Gastrocnemius medialis (tissue), 4 donors: Measurements from ENCODE around the gene MARCHF3. TPM values are rescaled to one million over a fixed set of nuclear protein-coding genes. Genes with fewer than 3 reads are reported as not detected.
A peak's percentile ranks its signal among the peaks of the same experiment; 100 is the strongest.

Experiments used
- ATAC-seq, 2 donors: fragments of 150-250 bp; one replicate each; pipeline ENCODE4 v1.9.1; 2016
- DNase-seq, 2 donors: peaks; one replicate each; pipeline ENCODE4 v3.0.0-alpha.2; 2019
- H3K27ac ChIP-seq, 4 donors: fragments of 200-600 bp; sonication (generic); 1 replicate in 1 of 4; 2 replicates in 3 of 4; pipeline ENCODE4 v1.5.1; 2016 to 2018; ENCODE audit warnings: mild to moderate bottlenecking in 2 of 4, moderate library complexity in 1 of 4
- H3K27me3 ChIP-seq, 3 donors: fragments of 200-600 bp; sonication (generic) in 2 of 3; 1 replicate in 1 of 3; 2 replicates in 2 of 3; pipeline versions ENCODE4 v1.5.1 to v1.6.0; 2016 to 2019; ENCODE audit warnings: mild to moderate bottlenecking in 1 of 3, moderate library complexity in 1 of 3
- H3K36me3 ChIP-seq, 2 donors: fragments of 200-600 bp; sonication (generic) in 1 of 2; one replicate each; pipeline ENCODE4 v1.5.1; 2017 to 2018
- H3K4me1 ChIP-seq, 2 donors: fragments of 200-600 bp; sonication (generic) in 1 of 2; one replicate each; pipeline ENCODE4 v1.5.1; 2016 to 2017; ENCODE audit warnings: mild to moderate bottlenecking in 2 of 2
- H3K4me3 ChIP-seq, 4 donors: fragments of 200-600 bp; sonication (generic) in 3 of 4; 1 replicate in 1 of 4; 2 replicates in 3 of 4; pipeline ENCODE4 v1.5.1; 2016 to 2019; ENCODE audit warnings: mild to moderate bottlenecking in 2 of 4
- H3K9me3 ChIP-seq, 3 donors: fragments of 200-600 bp; sonication (generic) in 2 of 3; 1 replicate in 1 of 3; 2 replicates in 2 of 3; pipeline ENCODE4 v1.5.1; 2016 to 2019
- CTCF ChIP-seq, 5 experiments: fragments of 450-650 bp in 3 of 5; fragments of 200-600 bp in 2 of 5; sonication (generic) in 2 of 5; IDR thresholded peaks in 4 of 5; conservative IDR thresholded peaks in 1 of 5; 1 replicate in 4 of 5; 2 replicates in 1 of 5; pipeline ENCODE4 v1.5.1; 2016 to 2019; ENCODE audit warnings: antibody characterized with exemption in 5 of 5, mild to moderate bottlenecking in 3 of 5, moderate library complexity in 3 of 5
- POLR2A ChIP-seq, 2 donors: fragments of 450-650 bp; IDR thresholded peaks; one replicate each; pipeline ENCODE4 v1.6.1; 2017; ENCODE audit warnings: antibody characterized with exemption in 2 of 2, mild to moderate bottlenecking in 2 of 2, moderate library complexity in 2 of 2
- in situ Hi-C, 4 donors: fragments of 200-750 bp; cut with MboI; loops; one replicate each; pipeline versions ENCODE4 v1.15.0 to v1.8.0; 2017; ENCODE audit warnings: low sequenced_read_pairs in 4 of 4
- intact Hi-C: fragments of 100-400 bp; cut with DNase I; formaldehyde crosslinking; loops from one replicate; pipeline ENCODE4 v1.15.1; 2023; ENCODE audit warnings: low total_unique reads
- total RNA-seq, 4 donors: library from RNA; depleted of rRNA; stranded (reverse); fragments of >200 nt; gene quantifications; one replicate each; pipeline versions ENCODE4 v1.1.0 to v1.2.3, GENCODE V29; 2016

MARCHF3 gene
- total RNA-seq, 4 donors from 2014 or later = 2.4 to 6.2 (median 3.6) TPM

DNA sequence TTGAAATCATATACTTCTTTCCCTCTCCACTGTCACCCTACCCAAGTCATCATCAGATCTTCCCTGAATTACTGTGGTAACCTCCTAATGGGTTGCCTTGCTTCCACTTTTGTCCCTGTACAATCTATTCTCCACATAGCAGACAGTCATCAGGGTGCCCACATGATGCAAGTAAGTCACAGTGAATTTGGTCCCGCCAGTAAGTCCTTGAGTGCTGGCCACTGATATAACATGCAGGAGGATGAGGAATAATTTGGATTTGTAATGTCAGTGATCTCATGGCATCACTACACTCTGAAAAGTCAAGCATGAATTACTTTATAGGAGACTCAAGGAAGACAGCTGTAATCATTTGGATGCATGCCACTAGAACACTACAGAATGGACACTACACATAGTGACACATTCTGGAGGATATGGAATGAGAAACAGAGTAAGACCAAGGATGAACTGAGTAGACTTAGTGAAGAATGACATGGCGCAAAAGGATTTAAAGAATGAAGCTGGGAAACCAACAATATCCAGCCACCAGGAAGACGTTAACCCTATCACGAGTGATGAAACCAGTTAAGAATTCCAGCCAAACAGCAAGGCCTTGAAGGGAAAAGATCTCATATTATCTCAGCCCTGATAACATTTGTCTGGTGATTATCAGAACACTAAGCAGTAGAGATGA, 28.6 kb downstream of the MARCHF3 start:
- TF ChIP-seq POLR2A (IDR thresholded peaks at IDR 0.05) (no peak), CTCF (IDR thresholded peaks at IDR 0.05 in 4 of 5, conservative IDR thresholded peaks at IDR 0.05 in 1 of 5) (no peak)
- intact Hi-C loops = no loop called here
- DNase-seq = no peak
- no peak for ATAC-seq
- Histone ChIP-seq H3K4me1 (peaks cover 21 to 36% of the 10 kb centered on the region in 2 donors), H3K36me3 (no peaks in the 10 kb centered on the region), H3K4me3 (no peak overlapping the region), H3K27ac (peak overlapping the region in 1 of 4 donors; percentile 17), H3K9me3 (no peaks in the 10 kb centered on the region), H3K27me3 (no peaks in the 10 kb centered on the region)
- in situ Hi-C loops = no loop called here

GRCh38 chr5:126998895-126999570, 31.3 kb downstream of the MARCHF3 start:
- TF ChIP-seq POLR2A (IDR thresholded peaks at IDR 0.05) = no peak
- no peak for TF ChIP-seq CTCF (IDR thresholded peaks at IDR 0.05 in 4 of 5, conservative IDR thresholded peaks at IDR 0.05 in 1 of 5)
- peaks cover 23 to 33% of the 10 kb centered on the region in 2 donors for H3K4me1 ChIP-seq
- H3K36me3 ChIP-seq = no peaks in the 10 kb centered on the region
- DNase-seq = no peak
- no peak overlapping the region for H3K4me3 ChIP-seq
- ATAC-seq = no peak
- H3K9me3 ChIP-seq = no peaks in the 10 kb centered on the region
- H3K27me3 ChIP-seq = no peaks in the 10 kb centered on the region
- in situ Hi-C loops = no loop called here
- intact Hi-C loops = no loop called here
- H3K27ac ChIP-seq = peak overlapping the region; percentile 57 to 79 (median 73)

DNA sequence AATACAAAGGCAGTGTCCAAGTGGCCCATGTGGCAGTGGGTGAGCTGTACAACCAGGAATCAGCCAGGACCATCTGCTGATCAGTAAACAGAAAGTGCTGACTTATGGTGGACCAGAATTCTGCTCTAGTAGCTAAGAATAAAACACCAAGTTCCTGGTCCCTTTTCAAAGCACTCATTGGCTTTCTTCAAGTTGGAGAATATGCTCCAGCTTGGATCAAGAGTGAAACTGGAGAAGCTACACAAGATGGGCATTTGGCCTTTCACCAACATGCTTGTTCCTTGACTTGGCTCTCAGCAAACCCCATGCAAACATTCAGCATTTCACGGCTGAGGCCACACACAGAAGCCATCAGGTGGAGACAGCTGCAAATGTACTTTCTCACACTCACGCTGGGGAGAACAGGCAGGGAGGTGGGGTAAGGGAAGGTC, 32.1 kb downstream of the MARCHF3 start:
- in situ Hi-C loops (no loop called here), intact Hi-C loops (no loop called here)
- no peak for TF ChIP-seq CTCF (IDR thresholded peaks at IDR 0.05 in 4 of 5, conservative IDR thresholded peaks at IDR 0.05 in 1 of 5)
- TF ChIP-seq POLR2A (IDR thresholded peaks at IDR 0.05) = no peak
- Histone ChIP-seq H3K27ac (peak overlapping the region; percentile 57 to 79 (median 73)), H3K4me3 (peak overlapping the region in 2 of 4 donors; percentile 17 to 23), H3K36me3 (no peaks in the 10 kb centered on the region), H3K9me3 (no peaks in the 10 kb centered on the region), H3K4me1 (peaks cover 20 to 33% of the 10 kb centered on the region in 2 donors), H3K27me3 (no peaks in the 10 kb centered on the region)
- peak; percentile 88 to 91 for ATAC-seq
- DNase-seq = peak; percentile 32 to 67

- ATAC-seq = no peak
- H3K9me3 ChIP-seq = no peaks in the 10 kb centered on the region
- in situ Hi-C loops (no loop called here), intact Hi-C loops (no loop called here)
- H3K4me3 ChIP-seq = no peak overlapping the region
- no peak overlapping the region for H3K27ac ChIP-seq
- peaks cover 20 to 33% of the 10 kb centered on the region in 2 donors for H3K4me1 ChIP-seq
- TF ChIP-seq POLR2A (IDR thresholded peaks at IDR 0.05) (no peak), CTCF (IDR thresholded peaks at IDR 0.05 in 4 of 5, conservative IDR thresholded peaks at IDR 0.05 in 1 of 5) (no peak)
- no peaks in the 10 kb centered on the region for H3K36me3 ChIP-seq
- no peak for DNase-seq
- no peaks in the 10 kb centered on the region for H3K27me3 ChIP-seq
Measured at GRCh38 chr5:126995689-126996088, 34.7 kb downstream of the MARCHF3 start.
